GM19238 (cell line): Measurements from ENCODE around the gene NUSAP1.
"Not testable (repeated sequence)": the region's sequence is repeated elsewhere in the genome, so short reads cannot be mapped to it uniquely, and the experiment has no call there.

Experiments used
- DNase-seq: peaks from one replicate; pipeline ENCODE4 v3.0.0; 2011; ENCODE audit warnings: low spot score; ENCODE audit not compliant: insufficient read length

Gene NUSAP1

DNA sequence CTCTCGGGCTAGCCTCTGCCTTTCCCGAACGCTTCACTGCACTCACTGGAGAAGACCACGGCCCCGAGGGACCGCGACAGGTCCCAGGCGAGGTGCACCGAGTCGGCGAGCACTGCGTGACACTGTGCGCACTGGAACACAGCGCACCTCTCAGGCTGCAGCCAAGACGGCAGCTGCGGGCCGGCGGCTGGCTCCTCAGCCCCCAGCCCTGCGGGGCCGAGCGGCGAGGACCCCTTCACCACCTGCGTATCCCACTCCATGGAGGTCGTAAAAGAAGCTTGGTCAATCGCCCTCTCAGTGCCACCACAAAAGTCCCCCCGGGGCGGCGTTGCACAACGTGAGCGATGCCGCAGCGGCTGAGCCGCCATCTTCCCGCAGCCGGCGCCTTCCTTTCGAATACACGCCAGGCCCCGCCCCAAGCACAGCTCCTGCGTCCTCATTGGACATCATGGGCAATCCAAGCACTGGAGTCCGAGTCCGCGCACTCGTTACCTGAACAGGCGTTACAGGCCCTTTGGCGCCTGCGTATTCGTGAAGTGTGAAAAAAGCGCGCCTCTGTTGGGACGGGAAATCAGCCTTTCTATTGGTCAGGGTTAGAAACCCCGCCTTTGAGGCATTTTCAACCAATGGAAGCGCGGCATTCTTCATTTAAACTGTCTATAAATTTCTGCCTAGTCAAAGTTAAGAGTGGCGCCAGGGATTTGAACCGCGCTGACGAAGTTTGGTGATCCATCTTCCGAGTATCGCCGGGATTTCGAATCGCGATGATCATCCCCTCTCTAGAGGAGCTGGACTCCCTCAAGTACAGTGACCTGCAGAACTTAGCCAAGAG lies at the start of gene NUSAP1, which contains the start of gene OIP5:
Gene NUSAP1, plus strand, starts transcription at position 688 of the 832 bp plus-strand sequence. Its CDS starts 77 bp downstream, at position 765.
Gene OIP5, minus strand, starts transcription at position 398 of the 832 bp plus-strand sequence. Its CDS starts 30 bp downstream, at position 368.
- peak; percentile 93 for DNase-seq

DNA sequence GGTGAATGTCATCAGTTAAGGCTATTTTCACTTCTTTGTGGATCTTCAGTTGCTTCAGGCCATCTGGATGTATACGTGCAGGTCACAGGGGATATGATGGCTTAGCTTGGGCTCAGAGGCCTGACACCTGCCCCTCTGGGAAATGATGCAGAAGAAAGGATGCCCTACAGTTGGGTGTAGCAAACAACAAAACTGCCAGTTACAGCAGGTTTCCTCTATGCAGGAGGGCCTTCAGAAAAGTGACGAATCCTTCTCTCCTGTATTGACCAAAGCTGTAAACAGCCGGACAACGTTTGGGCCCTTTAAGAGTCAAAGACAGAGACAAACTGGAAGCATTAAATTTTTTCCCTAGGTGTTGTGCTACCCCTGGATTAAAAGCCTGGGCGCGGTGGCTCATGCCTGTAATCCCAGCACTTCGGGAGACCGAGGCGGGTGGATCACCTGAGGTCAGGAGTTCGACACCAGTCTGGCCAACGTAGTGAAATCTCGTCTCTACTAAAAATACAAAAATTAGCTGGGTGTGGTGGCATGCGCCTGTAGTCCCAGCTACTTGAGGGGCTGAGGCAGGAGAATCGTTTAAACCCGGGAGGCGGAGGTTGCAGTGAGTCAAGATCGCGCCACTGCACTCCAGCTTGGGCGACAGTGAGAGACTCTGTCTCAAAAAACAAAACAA lies 49.6 kb upstream of the NUSAP1 start:
- DNase-seq = not testable (repeated sequence)

GRCh38 chr15:41283653-41284426 lies 48.8 kb upstream of the NUSAP1 start:
- peak; percentile 94 for DNase-seq

GRCh38 chr15:41284427-41285177 lies 48.1 kb upstream of the NUSAP1 start:
- no peak for DNase-seq

DNA sequence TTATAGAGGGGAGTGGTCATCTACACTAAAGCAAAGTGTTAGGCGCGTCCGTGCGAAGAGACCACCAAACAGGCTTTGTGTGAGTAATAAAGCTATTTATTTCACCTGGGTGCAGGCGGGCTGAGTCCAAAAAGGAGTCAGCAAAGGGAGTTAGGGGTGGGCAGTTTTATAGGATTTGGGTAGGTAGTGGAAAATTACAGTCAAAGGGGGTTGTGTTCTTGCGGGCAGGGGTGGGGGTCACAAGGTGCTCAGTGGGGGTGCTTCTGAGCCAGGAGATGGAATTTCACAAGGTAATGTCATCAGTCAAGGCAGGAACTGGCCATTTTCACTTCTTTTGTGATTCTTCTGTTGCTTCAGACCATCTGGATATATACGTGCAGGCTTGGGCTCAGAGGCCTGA lies 47.4 kb upstream of the NUSAP1 start:
- DNase-seq = no peak

DNA sequence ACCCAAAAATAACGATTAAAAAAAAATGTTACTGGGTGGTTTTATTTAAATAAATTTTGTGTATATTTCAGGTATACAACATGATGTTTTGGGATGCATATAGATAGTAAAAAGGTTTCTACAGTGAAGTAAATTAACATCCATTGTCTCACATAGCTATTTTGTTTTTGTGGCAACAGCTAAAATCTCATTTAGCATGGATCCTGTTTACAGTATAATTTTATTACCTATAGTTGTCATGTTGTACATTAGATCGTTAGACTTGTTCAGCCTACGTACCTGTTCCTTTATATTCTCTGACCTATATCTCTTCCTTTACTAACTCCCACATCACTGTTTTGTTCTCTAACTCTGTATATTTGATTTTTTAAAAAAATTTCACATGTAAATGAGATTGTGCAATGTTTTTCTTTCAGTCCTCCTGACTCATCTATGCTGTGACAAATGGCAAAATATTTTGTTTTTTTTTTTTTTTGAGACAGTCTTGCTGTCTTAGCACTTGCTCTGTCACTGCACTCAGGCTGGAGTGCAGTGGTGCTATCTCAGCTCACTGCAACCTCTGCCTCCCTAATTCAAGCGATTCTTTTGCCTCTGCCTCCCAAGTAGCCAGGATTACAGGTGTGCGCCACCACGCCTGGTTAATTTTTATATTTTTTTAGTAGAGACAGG lies 45.9 kb upstream of the NUSAP1 start:
- no peak for DNase-seq

- DNase-seq = no peak
Observed at GRCh38 chr15:41288464-41288863, 44.2 kb upstream of the NUSAP1 start.

DNA sequence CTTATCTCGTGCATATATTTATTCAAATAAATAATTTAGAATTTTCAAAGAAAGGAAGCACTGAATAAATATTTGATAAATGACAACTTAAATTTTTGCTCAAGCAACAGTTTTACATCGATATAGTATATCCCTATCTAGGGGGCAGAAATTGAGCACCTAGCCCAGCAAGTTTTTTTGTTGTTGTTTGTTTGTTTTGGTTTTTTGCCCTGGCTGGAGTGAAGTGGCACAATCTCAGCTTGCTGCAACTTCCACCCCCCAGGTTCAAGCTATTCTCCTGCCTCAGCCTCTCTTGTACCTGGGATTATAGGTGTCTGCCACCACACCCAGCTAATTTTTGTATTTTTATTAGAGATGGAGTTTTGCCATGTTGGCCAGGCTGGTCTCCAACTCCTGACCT lies 42.7 kb upstream of the NUSAP1 start:
- DNase-seq = no peak

- DNase-seq = peak; percentile 40
Observed at GRCh38 chr15:41291065-41291631, 41.5 kb upstream of the NUSAP1 start.

DNA sequence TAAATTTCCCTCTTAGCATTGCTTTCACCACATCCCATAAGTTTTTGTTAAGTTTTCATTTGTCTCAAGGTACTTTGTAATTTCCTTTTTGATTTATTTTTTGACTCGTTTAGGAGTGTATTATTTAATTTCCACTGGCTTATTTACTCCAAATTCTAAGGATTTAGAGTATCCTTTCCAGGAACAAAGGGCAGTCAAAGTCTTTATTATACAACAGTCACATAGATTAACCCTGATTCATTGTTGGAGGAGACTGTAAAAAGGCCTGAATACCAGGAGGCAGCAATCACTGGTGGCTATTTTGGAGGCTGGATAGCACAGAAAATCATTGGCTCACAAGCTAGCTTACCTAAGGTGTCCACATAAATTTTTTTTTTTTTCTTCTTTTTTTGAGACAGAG lies 40.2 kb upstream of the NUSAP1 start:
- no peak for DNase-seq

GRCh38 chr15:41301139-41301538 lies 31.5 kb upstream of the NUSAP1 start:
- DNase-seq = not testable (repeated sequence)

DNA sequence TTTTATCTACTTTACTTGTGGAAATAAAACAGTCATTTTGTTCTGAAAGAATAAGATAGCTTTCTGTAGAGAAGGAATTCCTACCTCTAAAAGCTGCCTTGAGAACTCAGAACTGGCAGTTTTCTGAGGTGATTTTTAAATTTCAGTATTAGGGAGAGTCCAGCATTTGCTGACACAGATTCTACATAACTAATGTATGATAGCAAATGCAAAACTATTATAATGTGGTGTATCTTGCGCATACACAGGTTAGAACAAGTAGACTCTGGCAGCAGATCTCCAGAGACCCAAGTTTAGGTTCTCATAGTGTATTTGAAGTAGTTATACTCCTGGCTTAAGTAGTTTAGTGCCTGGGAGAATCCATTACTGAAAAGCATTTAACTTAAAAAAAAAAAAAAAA lies 31.1 kb upstream of the NUSAP1 start:
- no peak for DNase-seq

GRCh38 chr15:41304149-41304770 lies 28.4 kb upstream of the NUSAP1 start:
- DNase-seq = no peak

GRCh38 chr15:41307679-41308078 lies 25.0 kb upstream of the NUSAP1 start:
- no peak for DNase-seq

GRCh38 chr15:41309226-41309905 lies 23.3 kb upstream of the NUSAP1 start:
- DNase-seq = no peak

DNA sequence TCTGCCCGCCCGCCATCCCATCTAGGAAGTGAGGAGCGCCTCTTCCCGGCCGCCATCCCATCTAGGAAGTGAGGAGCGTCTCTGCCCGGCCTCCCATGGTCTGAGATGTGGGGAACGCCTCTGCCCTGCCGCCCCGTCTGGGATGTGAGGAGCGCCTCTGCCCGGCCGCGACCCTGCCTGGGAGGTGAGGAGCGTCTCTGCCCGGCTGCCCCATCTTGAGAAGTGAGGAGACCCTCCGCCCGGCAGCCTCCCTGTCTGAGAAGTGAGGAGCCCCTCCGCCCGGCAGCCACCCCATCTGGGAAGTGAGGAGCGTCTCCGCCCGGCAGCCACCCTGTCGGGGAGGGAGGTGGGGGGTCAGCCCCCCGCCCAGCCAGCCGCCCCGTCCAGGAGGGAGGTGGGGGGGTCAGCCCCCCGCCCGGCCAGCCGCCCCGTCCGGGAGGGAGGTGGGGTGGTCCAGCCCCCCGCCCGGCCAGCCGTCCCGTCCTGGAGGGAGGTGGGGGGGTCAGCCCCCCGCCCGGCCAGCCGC lies 11.8 kb upstream of the NUSAP1 start:
- DNase-seq = not testable (repeated sequence)

DNA sequence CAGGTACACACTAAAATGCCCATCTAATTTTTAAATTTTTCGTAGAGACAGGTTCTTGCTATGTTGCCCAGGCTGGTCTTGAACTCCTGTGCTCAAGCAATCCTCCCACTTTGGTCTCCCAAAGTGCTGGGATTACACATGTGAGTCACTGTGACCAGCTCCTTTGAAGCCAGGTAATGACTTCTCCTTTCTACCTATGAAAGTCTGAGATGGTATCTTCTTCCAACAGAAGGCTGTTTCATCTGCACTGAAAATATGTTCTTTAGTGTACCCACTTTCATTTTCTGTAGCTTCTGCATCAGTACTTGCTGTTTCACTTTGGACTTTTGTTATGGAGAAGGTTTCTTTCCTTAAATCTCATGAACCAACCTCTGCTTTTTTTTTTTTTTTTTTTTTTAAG lies 9.1 kb upstream of the NUSAP1 start:
- peak; percentile 6 for DNase-seq

DNA sequence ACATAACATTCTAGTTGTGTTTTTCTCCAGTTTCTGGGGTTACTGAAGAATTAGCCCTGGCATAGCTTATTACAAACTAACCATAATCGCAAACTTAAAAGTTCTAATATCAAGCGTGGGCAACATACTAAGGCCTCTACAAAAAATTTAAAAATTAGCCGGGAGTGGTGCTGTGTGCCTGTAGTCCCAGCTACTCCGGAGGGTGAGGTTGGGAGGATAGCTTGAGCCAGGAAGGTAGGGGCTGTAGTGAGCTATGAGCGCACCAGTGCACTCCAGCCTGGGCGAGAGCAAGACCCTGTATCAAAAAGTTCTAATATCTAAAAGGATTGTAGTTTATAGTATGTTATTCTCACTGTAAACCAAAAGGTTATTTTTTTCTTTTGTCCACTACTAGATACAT lies 1.4 kb upstream of the NUSAP1 start:
- no peak for DNase-seq

DNA sequence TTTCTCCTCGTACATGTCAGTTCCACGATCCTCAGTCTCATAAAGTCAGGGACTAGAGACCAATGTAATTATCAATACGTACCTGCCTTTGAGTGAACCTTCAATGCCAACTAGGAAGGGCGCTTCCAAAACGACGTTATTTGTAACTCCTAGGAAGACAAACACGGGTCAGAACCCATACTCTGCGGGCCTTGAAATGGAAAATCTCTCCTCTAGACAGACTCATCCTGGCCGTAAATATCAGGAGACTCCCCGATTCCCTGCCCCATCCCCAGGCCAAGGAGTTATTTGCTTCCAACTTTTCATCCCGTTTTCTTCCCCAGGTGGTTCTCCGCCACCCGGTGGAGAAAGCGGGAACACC lies 868 bp upstream of the NUSAP1 start:
- DNase-seq = no peak
